Activated CD4-positive, alpha-beta T cell treated with anti-CD3 and anti-CD28 coated beads for 4 hours (primary cell): ENCODE data around the gene HOXB2.

Source experiments
- DNase-seq, 2 donors: peaks; one replicate each; pipeline ENCODE4 v3.0.0-alpha.2; 2020

HOXB2 gene

DNA sequence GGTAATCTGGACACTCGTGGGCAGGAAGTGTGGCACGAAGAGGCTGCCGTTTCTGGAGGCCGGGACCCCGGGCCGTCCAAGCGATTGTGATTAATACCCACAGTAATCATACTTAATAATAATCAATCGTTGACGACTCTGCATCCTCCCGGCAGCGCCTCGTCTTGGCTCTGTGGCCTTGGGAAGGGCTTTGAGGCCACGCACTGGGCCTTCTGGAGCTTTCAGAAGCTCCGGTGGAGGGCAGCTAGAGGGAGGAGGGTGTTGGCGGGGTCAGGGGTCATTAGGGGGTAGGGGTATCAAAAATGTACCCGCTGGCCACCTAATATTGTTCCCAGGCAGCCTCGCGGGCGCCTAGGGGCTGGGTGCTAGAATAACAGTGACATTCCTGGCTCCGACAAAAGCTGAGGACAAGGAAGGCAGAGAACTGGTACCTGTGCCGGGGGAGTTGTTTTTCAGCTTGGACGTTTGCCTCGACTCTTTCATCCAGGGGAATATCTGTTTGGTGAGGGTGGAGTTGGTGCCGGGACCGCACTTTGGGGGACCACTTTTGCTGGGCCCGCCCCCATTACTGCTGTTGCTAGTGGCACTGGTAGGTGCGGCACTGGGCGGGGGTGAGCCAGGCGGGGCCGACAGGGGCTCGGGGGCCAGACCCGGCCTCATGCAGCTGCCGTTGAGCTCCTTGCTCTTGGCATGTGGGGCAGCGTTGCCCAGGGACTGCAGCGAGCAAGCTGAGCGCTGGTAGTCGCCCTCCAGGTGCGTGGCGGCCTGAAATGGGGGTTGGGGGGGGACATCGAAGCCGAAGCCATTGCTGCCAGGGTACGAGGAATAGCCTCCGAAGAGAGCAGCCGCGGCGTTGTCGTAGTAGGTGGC, 6.9 kb upstream of the HOXB2 start:
- DNase-seq: no peak

DNA sequence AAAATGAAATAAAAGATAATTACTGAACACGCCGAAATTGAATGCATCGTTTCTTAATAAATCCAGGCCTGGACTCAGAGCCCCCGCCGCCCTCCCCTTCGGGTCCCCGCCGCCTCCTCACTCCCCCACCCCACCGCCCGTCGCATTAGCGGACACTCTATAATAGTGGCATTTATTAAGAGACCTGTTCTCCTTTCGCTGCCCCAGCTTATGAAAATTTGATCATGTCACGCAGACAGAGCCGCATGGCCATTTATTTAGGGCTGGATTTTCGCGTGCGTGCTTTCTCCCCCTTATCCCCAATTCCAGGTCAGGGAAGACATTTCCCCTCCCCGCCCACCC, 6.3 kb upstream of the HOXB2 start:
- no peak for DNase-seq

DNA sequence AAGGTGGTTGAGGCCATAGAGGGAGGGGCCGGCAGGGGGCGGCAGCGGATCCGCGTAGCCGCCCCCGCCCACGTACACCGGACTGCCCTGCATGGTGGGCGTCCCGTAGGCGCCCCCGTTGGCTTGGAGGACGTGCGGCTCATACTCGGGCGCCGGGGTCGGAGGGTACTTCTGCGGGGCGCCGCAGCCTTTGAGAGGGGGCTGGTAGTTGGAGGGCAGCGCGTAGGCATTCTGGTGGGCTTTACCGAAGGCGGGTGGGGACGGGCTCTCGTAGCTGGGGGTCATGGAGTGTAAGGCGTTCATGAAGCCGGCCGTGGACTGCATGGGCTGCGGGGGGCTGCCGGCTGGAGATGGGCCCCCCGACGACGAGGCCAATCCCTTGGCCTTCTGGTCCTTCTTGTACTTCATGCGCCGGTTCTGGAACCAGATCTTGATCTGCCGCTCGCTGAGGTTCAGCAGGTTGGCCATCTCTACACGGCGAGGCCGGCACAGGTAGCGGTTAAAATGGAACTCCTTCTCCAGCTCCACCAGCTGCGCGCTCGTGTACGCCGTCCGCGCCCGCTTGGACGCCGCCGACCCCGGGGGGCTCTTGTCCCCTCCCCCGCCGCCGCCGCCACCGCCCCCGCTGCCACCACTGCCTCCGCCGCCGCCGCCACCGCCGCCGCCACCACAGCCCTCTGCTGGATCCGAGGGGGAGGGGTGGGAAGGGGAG, 5.7 kb upstream of the HOXB2 start:
- no peak for DNase-seq

DNA sequence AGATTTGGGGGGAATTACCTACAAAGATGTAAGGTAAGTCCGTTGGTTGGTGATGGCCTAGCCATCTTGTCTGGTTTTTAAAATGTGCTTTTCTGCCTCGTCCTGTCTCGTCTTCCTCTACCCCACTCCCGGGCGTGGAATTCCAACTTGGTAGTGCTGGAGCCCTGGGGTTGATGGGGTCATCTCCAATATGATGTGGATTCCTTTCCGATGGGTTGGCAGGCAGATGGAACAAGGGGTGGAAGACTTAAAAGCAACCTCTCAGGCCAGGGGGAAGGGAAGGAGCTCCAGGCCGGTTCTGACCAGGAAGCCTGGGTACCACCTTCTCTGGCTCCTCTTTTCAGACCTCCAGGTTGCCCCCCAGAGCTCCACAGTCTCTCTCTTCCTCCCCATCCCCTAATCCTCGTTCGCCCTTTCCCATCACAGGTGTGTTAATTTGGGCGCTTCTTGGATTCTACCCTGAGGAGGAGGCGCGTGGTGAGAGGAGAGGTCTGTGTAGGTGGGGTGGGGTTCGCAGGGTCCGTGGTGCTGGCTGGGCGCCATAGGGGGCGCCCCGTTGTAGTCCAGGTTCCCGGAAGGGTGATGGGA, 5.1 kb upstream of the HOXB2 start:
- no peak for DNase-seq

DNA sequence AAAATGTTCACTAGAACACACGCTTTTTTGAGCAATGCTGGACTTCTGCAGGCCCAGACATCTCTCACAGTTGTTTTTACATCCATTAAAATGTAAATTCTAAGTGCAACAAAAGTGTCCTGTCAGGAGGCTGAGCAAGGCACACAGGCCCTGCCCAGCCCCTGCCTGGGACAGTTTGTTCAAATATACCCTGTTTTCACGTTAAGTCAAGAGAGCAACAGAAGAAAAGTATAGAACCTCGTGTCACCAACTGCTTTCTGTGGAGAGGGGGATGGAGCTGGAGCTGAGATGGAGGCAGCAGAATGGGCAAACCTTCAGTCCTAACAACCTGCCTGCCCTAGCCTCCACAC, 4.3 kb upstream of the HOXB2 start:
- no peak for DNase-seq

DNA sequence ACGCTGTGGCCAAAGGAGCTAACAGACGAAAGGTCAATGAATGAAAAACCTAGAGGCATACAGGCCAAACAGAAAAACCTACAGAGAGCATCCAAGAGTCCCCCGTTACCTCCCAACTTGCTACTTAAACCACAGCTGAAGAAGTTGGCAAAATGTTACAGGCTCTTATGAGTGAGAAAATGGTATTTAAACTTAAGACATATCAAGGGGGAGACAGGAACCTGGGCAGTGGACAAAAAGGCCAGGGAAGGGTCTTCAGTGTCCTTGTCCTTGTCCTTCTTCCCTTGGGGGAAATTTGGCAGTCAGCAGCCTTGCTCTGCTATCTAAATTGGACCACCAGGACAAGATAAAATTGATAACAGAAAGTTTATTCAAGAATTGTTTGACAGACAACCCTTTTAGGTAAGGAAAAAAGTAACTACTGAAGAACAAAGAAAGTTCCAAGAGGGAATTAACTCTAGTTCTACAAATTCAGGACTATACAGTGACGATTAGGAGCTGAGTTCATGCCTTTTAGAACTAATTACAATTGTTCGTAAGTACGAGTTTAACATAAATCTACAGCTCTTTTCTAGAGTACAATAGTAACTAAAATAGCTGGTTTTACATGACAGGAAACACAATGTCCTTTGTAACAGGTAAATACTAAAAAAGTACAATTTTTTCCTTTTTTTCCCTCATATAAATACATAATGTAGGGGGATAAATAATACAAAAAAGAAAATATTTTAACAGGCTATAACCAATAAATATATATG, 3.8 kb upstream of the HOXB2 start:
- DNase-seq: no peak

DNA sequence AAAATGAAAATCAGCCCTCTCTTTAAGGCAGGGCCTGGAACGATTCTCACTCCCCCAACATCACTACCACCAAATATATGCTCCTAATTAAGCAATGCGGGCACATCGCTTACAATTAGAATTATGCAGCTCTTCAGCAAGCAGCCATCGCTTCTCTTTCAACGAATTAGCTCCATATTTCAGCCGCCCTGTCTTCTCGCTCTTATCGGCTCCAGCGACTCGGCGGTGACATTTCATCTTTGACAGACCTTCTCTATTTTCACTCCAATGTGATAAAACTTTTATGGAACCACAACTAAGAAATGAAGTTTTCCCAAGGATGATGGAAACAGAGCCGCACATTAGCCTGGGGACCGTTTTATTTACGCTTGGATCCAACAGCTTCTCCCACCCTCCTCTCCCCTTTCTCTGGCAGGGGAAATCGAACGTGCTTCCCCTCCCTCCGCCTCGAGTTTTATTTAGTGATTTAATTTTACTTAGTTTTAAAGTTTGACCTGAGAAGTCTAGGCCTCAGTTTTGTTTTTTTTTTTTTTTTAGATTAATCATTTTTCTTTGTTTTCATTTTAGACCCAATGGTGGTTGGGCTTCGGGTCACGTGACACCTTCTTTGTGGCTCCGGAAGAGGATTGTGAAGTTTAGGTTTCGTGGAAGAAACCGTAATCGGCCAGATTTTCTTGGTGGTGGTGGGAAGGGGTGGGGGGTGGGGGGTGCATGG, 3.1 kb upstream of the HOXB2 start:
- DNase-seq: peak; percentile 39 to 43

DNA sequence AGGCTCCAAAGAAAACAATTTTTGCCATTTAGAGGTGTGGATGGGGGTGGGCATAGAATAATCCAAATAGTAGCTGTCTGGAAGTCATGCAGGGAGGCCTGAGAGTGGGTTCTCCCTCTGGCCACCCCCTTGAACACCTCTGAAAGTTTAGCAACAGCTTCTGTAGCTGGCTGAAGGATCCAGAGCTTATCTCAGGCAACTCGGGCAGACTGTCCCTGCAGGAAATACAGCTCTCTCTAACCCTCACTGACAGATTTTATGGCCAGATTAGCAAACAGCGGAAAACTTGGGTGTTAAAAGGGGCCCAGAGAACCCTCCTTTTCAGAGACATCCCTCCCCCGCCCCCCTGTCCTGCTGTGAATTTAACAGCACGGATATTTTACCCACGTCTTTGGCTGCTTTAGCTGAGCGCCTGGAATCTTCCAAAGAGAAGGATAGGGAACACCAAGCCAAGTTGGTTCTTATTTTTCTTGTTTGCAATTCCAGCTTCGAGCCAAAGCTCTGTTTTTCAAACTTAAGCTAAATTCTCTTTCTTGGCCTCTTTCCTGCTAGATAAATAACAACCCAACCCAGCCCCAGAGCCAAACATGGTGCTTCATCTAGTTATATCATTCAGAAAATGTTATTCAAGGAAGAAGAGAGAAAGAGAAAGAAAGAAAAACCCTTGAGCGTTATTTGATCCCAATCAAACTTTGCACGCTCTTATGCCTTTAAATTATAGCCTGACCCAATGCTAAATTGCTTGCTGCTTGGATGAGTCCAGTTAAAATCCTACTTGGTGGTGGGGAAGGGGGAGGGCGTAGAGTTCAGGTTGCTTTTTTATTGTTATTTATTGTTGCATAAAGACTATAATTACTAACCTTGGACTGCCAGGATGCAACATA, 2.3 kb upstream of the HOXB2 start:
- DNase-seq: no peak

DNA sequence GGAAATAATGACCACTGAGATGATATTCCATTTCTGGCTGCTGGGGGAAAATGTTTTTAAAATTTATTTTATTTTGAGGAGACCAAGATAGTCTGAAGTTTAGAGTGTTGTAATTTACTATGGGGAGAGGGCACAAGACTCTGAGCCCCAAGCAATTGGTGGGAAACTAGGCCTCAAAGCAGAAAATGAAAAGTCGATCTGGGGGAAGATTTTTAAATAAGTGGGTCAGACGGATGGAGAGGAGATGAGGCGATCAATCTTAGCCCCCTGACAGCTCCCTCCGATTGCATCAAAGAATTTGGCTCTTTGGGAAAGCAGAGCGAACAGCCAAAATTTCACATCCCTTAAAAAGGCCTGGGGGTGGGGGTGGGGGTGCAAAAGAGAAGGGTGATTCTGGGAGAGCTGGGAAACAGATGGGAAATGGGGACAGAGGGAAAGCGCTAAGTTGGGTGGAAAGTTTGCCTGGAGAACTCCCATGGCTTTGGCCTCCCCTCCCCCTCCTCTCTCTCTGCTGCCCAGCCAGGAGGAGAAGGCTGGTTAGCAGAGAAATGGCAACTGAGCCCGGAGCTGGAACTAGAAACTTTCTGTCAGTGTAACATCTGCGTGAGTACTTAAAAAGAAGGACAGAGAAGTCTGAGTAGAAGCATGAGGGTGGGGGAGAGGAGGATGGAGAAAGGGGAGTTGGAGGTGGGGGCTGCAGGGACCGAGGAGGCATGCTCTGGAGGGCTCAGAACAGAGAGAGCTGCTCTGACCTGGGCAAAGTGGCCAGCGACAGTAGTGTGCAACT, 1.4 kb upstream of the HOXB2 start:
- DNase-seq: no peak

DNA sequence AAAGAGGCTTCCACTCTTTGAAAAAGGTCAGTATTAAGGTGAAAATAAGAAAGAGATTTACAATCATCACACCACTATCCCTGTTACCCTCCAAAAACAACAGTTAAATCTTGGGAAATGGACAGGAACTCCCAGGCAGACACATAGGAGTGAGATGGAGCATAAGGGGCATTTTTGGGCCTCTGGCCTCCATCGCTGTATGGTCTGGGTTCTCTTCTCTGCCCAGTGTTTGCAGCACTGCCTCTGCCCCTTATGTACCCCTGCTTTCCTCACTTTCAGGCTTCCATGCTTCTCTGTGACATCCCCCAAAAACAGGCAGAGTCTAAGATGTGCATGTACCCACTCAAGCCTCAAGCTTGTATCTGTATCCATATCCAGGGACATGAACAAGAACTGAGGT, 630 bp upstream of the HOXB2 start:
- no peak for DNase-seq

DNA sequence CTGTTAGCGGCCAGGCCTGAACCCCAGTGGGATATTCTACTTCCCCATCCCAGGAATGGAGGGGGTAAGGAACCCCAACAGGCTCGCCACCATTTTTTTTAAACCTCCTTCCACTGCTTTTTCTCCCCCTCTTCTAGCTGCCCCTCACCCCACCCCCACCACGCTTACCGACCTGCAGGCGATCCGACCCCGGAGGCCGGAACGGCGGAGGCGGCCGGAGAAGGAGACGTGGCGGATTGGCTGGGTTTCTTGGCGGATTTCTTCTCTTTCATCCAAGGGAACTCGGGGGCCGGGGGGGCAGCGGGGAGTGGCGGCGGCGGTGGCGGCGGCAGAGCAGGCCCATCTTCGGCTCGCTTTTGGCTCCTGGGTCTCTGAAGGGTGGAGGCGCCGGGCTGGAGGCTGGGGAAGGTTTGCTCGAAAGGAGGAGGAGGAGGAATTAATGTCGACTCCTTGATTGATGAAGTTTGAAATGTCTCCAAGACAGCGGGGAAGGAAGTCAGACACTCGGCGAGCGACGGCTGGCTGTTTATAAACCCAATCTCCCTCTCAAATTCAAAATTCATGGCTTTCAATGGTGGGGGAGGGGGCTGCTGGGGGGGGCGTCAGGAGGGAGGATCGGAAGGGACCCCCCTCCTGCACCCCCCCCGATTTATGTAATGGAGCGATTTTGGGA, 424 bp downstream of the HOXB2 start:
- peak in 1 of 2 donors; percentile 35 for DNase-seq

DNA sequence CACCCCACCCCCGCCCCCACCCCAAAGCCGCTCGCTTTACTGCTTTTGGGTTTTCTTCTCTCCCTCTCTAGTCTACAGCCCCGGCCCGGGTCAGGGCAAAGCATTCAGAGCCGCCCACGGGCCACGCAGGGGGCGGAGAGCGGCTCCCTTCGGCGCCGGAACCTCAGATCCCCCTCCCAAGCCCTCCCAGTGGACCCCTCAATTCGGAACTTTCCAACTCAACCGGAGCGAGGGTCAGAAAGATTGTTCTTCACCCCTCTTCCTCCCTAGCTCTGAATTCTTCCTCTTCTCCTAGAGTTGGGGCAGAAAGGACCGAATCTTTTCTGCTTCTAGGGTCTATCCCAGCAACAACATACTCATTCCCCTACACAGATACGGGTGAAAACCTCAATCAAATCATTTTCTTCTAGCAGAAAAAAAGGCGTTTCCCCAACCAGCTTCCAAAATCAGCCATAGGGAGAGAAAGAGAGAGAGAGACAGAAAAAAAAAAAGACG, 1.0 kb downstream of the HOXB2 start:
- peak; percentile 29 to 45 for DNase-seq

DNA sequence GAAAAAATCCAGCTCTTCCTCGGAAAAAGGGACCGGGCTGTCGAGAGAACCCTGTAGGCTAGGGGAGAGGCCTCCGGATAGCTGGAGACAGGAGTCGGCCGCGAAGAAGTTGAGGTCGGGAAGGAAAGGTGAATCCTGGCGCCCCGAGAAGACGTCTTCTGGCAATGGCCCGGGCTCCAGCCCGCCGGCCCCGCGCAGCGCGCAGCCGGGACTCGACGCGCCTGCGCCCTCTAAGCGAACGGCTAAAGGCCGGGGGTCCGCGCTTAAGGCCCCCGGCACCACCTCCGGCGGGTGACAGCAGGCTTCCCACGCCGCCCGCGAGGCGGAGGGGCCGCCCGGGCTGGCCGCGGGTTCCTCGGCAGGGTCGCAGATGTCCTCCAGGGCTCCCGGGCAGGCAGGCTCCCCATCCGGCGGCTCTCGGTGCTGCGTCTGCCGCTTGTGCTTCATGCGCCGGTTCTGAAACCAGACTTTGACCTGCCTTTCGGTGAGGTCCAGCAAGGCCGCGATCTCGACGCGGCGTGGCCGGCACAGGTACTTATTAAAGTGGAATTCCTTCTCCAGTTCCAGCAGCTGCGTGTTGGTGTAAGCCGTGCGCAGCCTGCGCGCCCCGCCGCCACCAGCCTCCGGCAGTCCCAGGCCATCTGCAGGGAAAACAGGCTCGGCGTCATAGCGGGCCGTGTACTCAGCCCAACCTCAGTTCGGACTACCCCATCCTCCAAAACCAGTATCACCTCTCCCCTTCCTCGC, 1.6 kb downstream of the HOXB2 start:
- DNase-seq: peak; percentile 37 to 48

DNA sequence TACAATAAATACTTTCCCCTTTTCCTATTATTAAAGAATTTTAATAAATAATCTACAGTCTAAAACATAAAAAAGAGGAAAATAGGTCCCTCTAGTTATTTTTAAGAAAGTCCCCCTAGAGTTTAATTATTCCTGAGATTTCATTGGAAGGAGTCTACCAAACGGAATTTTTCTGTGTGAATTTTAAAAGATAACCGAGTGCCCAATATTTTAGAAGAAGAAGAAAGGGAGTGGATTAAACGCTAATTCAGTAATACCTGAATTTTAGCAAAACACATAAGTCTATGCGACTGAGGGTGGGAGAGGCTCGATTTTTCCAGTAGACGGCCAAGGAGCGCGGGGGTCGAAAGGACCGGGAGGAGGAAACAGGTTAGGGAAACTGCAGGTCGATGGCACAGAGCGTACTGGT, 2.2 kb downstream of the HOXB2 start:
- DNase-seq: no peak

DNA sequence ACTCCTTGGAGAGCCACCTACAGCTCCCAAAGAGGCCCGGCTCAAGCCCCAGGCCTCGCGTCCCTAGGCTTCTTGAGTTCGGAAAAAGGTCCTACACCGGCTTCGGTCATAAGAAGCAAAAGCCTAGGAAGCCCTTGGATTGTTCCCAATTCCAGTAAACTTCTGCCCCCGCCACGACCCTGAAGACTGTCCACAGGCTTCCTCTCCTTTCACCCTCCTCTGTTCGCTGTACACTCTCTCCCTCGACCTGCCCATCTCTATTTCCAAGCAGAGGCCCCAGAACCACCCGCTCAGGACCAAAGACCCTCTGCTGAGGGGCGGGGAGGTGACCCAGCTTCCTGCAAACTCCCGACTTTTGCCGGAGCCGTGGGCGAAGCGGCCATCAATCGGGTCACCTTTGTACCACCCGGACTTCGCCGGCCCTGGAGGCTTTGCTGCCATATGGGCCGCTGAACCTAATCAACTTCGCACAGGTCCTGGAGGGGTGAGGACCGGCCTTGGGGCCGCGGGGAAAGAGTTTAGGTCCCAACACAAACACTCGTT, 2.7 kb downstream of the HOXB2 start:
- peak in 1 of 2 donors; percentile 24 for DNase-seq

DNA sequence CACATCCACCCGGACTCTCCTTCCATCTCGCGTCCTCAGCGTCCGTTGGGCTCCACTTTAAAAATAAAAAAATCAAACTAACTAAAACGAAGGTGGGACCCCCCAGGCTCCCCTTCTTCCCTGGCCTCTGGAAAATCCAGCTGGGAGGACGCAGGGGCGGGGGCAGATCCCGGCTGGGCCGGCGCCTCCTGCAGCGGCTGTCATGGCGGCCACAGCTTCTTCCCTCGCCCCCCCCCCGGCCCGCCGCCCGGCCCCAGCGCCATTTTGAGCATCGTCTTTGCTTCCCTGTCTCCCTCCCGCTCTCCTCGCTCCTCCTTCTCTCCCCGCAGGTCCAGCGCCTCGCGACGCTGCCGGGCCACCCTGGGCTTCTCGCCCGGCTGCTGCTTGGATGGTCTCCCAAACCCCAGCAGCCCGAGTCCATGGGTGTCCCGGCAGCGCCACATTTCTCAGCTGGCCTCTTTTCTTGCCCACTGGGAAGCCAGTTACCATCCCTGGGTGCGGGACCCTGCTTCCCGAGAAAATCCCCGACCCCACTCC, 3.3 kb downstream of the HOXB2 start:
- DNase-seq: peak; percentile 33 to 43

DNA sequence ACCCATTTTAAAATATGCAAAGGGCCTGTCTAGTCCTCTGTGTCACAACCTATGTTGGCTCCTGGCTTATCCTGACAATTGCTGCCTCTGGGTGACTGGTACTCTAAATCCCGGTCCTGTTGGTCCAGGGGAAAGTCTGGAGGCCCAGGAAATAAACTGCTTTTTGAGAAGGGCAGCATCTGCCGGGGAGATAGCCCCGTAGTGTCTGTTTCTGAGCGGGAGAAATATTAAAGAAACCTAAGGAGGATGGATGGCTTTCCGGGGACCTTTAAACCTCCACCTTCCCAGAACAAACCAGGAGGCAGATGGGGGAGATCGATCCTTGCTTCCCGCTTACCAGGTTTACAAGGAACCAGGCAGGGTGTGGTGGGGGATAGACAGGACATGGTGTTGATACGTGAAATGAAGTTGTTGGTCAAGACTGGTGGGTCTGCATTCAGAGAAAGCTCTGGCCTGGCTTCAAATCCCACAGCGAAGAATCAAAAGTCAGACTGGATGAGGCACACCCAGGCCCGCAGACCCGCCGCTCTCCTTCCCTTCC, 3.8 kb downstream of the HOXB2 start:
- no peak for DNase-seq

DNA sequence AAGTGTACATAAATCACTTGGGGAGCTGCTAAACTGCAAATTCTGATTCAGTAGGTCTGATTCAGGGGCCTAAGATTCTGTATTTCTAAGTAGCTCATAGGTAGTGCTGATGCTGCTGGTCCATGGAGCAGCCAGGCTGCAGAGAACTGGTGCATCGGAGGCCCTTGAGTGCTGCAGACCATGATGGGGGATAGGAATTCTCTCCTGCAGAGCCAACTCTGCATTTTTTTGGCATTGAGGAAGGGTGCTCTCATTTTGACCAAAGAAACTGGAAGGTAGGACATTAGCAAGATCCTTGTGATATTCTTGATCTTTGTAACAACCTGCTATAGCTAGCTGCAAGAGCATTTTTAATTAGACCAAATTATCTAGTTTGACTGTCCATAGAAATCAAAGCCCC, 4.7 kb downstream of the HOXB2 start:
- no peak for DNase-seq
